H1 (cell line): ENCODE results near the gene BAD. TPM values are rescaled to one million over a fixed set of nuclear protein-coding genes. Genes with fewer than 3 reads are reported as not detected.

Experiments
- EGR1 ChIP-seq: IDR thresholded peaks from 2 replicates; pipeline ENCODE4 v1.6.1; 2011; ENCODE audit warnings: low read depth, low read length, borderline replicate concordance
- RBBP5 ChIP-seq: IDR thresholded peaks from 2 replicates; pipeline ENCODE4 v1.7.1; 2012; ENCODE audit warnings: low read depth, mild to moderate bottlenecking, inconsistent platforms, low read length, moderate library complexity, borderline replicate concordance
- RNF2 ChIP-seq: fragments of 200-900, 300-1000 bp; sonication (generic); IDR thresholded peaks from 2 replicates; pipeline ENCODE4 v1.7.1; 2016; ENCODE audit warnings: borderline replicate concordance, low read depth, mild to moderate bottlenecking, antibody characterized with exemption, low read length; ENCODE audit not compliant: poor library complexity, severe bottlenecking; ENCODE audit errors: missing control alignments
- TAF1 ChIP-seq: IDR thresholded peaks from 2 replicates; pipeline ENCODE4 v1.6.1; 2011; ENCODE audit warnings: mild to moderate bottlenecking, low read depth, low read length
- TBP ChIP-seq: IDR thresholded peaks from 2 replicates; pipeline ENCODE4 v1.6.1; 2011; ENCODE audit warnings: low read depth, low read length, improper control_type of control experiment
- polyA plus RNA-seq, 7 experiments: library from polyadenylated mRNA; depleted of rRNA in 3 of 7; stranded (reverse) in 5 of 7; unstranded in 2 of 7; fragments of >200 nt in 5 of 7; fragments of 200-250 nt in 2 of 7; gene quantifications; 1 replicate in 5 of 7; 2 replicates in 1 of 7; 4 replicates in 1 of 7; pipeline versions ENCODE4 v1.2.1 to v1.2.3, GENCODE V29; 2011 to 2013; ENCODE audit warnings: missing spikeins in 2 of 7, mixed read lengths in 2 of 7
- total RNA-seq: library from RNA; stranded (reverse); fragmentation: NEBNext Ultra II Directional; extraction: Animal tissue kit (Norgen Biotek cat#: 25700); gene quantifications from 2 replicates; pipeline ENCODE4 v1.2.1, GENCODE V29; 2021
- TF ChIP-seq, protein P1 (sequence below): fragments of 300-600 bp; sonication (generic); IDR thresholded peaks from 2 replicates; pipeline ENCODE4 v1.7.1; 2012; ENCODE audit warnings: low read length, moderate library complexity, mild to moderate bottlenecking, inconsistent platforms; ENCODE audit not compliant: insufficient replicate concordance

BAD gene
- total and polyA plus RNA-seq, 2 of the 8 experiments (the other 6 are each of a cell fraction or from before 2014, with no cell fraction given): 23.1 to 33.7 TPM

DNA sequence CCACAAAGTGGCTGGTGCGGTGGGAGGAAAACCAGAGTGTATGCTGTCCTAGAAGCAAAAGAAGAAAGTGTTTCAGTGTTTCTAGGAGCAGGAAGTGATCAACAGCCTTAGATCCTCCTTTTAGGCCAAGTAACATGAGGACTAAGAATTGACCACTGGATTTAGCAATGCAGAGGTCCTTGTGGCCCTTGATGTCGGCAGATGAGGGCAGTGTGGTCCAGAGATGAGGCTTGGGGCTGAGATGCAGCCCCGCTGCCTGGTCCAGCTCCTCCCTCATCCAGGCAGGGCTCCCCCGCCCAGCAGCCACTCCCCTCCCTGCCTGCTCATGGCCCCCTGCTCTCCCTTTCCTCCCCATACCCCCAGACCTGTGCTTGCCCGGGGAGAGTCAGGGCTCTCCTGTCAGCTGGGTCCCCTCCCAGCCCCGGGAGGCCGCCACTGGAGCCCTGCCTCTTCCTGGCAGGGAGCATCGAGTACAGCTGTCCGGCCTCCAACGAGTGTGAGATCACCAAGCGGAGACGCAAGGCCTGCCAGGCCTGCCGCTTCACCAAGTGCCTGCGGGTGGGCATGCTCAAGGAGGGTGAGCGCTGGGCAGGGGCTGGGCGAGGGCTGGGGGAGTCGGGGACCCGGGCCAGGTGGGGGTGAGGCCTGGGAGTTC, 29.2 kb upstream of the BAD start (continued):
- TF ChIP-seq, protein P1, sequence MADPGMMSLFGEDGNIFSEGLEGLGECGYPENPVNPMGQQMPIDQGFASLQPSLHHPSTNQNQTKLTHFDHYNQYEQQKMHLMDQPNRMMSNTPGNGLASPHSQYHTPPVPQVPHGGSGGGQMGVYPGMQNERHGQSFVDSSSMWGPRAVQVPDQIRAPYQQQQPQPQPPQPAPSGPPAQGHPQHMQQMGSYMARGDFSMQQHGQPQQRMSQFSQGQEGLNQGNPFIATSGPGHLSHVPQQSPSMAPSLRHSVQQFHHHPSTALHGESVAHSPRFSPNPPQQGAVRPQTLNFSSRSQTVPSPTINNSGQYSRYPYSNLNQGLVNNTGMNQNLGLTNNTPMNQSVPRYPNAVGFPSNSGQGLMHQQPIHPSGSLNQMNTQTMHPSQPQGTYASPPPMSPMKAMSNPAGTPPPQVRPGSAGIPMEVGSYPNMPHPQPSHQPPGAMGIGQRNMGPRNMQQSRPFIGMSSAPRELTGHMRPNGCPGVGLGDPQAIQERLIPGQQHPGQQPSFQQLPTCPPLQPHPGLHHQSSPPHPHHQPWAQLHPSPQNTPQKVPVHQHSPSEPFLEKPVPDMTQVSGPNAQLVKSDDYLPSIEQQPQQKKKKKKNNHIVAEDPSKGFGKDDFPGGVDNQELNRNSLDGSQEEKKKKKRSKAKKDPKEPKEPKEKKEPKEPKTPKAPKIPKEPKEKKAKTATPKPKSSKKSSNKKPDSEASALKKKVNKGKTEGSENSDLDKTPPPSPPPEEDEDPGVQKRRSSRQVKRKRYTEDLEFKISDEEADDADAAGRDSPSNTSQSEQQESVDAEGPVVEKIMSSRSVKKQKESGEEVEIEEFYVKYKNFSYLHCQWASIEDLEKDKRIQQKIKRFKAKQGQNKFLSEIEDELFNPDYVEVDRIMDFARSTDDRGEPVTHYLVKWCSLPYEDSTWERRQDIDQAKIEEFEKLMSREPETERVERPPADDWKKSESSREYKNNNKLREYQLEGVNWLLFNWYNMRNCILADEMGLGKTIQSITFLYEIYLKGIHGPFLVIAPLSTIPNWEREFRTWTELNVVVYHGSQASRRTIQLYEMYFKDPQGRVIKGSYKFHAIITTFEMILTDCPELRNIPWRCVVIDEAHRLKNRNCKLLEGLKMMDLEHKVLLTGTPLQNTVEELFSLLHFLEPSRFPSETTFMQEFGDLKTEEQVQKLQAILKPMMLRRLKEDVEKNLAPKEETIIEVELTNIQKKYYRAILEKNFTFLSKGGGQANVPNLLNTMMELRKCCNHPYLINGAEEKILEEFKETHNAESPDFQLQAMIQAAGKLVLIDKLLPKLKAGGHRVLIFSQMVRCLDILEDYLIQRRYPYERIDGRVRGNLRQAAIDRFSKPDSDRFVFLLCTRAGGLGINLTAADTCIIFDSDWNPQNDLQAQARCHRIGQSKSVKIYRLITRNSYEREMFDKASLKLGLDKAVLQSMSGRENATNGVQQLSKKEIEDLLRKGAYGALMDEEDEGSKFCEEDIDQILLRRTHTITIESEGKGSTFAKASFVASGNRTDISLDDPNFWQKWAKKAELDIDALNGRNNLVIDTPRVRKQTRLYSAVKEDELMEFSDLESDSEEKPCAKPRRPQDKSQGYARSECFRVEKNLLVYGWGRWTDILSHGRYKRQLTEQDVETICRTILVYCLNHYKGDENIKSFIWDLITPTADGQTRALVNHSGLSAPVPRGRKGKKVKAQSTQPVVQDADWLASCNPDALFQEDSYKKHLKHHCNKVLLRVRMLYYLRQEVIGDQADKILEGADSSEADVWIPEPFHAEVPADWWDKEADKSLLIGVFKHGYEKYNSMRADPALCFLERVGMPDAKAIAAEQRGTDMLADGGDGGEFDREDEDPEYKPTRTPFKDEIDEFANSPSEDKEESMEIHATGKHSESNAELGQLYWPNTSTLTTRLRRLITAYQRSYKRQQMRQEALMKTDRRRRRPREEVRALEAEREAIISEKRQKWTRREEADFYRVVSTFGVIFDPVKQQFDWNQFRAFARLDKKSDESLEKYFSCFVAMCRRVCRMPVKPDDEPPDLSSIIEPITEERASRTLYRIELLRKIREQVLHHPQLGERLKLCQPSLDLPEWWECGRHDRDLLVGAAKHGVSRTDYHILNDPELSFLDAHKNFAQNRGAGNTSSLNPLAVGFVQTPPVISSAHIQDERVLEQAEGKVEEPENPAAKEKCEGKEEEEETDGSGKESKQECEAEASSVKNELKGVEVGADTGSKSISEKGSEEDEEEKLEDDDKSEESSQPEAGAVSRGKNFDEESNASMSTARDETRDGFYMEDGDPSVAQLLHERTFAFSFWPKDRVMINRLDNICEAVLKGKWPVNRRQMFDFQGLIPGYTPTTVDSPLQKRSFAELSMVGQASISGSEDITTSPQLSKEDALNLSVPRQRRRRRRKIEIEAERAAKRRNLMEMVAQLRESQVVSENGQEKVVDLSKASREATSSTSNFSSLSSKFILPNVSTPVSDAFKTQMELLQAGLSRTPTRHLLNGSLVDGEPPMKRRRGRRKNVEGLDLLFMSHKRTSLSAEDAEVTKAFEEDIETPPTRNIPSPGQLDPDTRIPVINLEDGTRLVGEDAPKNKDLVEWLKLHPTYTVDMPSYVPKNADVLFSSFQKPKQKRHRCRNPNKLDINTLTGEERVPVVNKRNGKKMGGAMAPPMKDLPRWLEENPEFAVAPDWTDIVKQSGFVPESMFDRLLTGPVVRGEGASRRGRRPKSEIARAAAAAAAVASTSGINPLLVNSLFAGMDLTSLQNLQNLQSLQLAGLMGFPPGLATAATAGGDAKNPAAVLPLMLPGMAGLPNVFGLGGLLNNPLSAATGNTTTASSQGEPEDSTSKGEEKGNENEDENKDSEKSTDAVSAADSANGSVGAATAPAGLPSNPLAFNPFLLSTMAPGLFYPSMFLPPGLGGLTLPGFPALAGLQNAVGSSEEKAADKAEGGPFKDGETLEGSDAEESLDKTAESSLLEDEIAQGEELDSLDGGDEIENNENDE: no peak
- TF ChIP-seq TBP (no peak), RNF2 (no peak), TAF1 (no peak), EGR1 (no peak), RBBP5 (no peak)
